Measurements from ENCODE around the gene FOLR1.

Gene FOLR1

DNA sequence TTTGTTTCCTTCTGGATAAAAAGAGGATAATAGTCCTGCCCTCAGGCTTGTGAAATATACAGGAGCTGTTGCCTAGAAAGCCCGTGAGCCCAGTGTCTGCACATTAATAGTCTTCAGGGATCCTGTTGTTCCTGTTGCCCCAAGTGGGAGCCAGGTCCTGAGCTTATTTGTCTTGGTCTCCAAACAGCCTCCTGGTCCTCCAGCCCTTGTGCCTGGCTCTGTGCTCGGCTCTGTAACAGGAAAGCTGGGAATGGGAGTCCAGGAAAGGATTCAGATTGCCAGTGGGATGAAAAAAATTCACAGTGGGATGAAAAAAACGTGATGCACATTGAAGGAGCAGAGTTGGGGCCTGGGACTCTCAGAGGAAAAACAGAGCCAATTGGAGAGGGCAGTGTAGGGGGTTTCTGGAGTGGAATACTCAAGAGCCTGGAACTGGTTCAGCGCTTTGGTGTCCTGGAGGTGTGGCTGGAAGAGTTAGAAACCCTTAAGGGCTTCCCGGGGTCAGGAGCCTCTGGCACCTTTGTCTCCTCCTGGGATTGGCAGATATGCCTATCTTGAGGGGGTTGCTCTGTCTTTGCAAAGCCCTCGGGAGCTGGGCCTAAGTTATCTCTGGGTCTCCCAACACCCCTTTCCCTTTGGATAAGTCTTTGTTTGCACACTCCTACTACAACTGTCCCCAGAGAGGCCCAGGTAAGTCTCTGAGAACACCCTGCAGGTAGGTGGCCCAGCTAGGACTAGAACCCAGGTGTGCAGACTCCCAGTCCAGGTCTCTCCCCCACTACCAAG, 30.4 kb downstream of the FOLR1 start:
- no peak for TF ChIP-seq CTCF (IDR thresholded peaks at IDR 0.05; ENCODE audit: insufficient read depth, low read depth, low read length, missing control alignments)
- peak overlapping the region; percentile 92 for H3K4me3 ChIP-seq (ENCODE audit: low read length)
- no peak for DNase-seq (ENCODE audit: low read depth)

- peak; percentile 95 for DNase-seq (ENCODE audit: low read depth)
- peak overlapping the region; percentile 92 for H3K4me3 ChIP-seq (ENCODE audit: low read length)
- peak; percentile 35 for TF ChIP-seq CTCF (IDR thresholded peaks at IDR 0.05; ENCODE audit: insufficient read depth, low read depth, low read length, missing control alignments)
Observed at GRCh38 chr11:72222907-72223614, 31.1 kb downstream of the FOLR1 start.

- no peak for TF ChIP-seq CTCF (IDR thresholded peaks at IDR 0.05; ENCODE audit: insufficient read depth, low read depth, low read length, missing control alignments)
- H3K4me3 ChIP-seq (ENCODE audit: low read length) = peak overlapping the region; percentile 92
- DNase-seq (ENCODE audit: low read depth) = no peak
Observed at GRCh38 chr11:72223615-72224563, 31.9 kb downstream of the FOLR1 start.

DNA sequence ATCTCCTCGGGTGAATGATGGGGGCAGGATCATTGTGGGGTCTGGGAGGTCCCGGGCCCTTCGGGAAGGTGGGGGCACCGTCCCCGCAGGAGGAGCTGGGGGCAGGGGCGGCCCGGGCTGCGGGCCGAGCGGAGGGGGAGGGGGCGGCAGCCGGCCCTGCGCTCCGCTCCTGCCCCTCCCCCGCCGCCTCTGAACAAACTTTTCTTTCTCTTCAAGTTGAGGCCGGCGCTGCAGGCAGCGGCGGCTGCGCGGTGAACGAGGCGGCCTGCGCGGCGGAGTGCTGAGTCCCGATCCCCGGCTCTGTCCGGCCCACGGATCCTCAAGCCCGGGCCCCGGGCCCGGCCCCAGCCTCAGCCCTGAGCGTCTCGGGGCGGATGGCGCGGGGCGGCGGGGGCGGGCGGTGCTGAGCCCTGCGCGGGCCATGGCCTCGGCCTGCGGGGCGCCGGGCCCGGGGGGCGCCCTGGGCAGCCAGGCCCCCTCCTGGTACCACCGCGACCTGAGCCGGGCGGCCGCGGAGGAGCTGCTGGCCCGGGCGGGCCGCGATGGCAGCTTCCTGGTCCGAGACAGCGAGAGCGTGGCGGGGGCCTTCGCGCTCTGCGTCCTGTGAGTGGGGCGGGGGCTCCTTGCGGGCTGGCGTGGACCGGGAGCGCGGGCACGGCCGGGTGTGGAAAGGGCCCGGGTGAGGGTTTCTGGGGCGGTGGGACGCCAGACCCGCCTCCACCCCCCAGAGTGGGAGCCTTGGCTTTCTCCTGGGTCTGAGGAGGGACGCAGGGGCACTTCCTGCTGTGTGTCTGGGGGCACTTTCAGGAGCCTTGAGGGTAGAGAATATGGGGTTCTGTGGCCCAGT, 32.8 kb downstream of the FOLR1 start, which contains the start of gene INPPL1:
Gene INPPL1, plus strand, starts transcription at position 204 of the 847 bp plus-strand sequence. Its CDS starts 218 bp downstream, at position 422.
- peak within 1 kb of the TSS; percentile 92 for H3K4me3 ChIP-seq (ENCODE audit: low read length)
- TF ChIP-seq CTCF (IDR thresholded peaks at IDR 0.05; ENCODE audit: insufficient read depth, low read depth, low read length, missing control alignments) = no peak
- DNase-seq (ENCODE audit: low read depth) = peak; percentile 50

- DNase-seq (ENCODE audit: low read depth) = no peak
- TF ChIP-seq CTCF (IDR thresholded peaks at IDR 0.05; ENCODE audit: insufficient read depth, low read depth, low read length, missing control alignments) = no peak
- peak overlapping the region; percentile 92 for H3K4me3 ChIP-seq (ENCODE audit: low read length)
Observed at GRCh38 chr11:72225411-72225951, 33.5 kb downstream of the FOLR1 start.
